Astrocyte (in vitro differentiated cells and primary cell): ENCODE results near the gene MEGF6.

Experiments
- CTCF ChIP-seq: IDR thresholded peaks from 2 replicates; pipeline ENCODE4 v1.5.1; 2011; ENCODE audit warnings: low read depth, mild to moderate bottlenecking, inconsistent platforms, low read length, moderate library complexity; ENCODE audit not compliant: insufficient read depth
- EZH2 ChIP-seq: IDR thresholded peaks from 2 replicates; pipeline ENCODE4 v1.6.1; 2012; ENCODE audit warnings: mild to moderate bottlenecking, low read length, inconsistent platforms; ENCODE audit not compliant: insufficient read depth

GRCh38 chr1:3579626-3580025 lies 31.7 kb downstream of the MEGF6 start:
- TF ChIP-seq CTCF (no peak), EZH2 (no peak)
